Measurements from ENCODE around the gene ZNF701. TPM values are rescaled to one million over a fixed set of nuclear protein-coding genes. Genes with fewer than 3 reads are reported as not detected.
A peak's percentile ranks its signal among the peaks of the same experiment; 100 is the strongest.

Gene ZNF701
- total and polyA plus RNA-seq, 2 of the 13 experiments (the other 11 are each of a cell fraction or from before 2014, with no cell fraction given): 4.5 to 6.3 TPM

GRCh38 chr19:52527134-52527955, 42.7 kb upstream of the ZNF701 start, which contains the start of gene ZNF808:
Gene ZNF808, plus strand, starts transcription at chr19:52527668. Its CDS starts 15,617 bp downstream, at chr19:52543285.
- peak within 1 kb of the TSS; percentile 84 for H3K27ac ChIP-seq (ENCODE audit: extremely low read length, insufficient read depth, low read length)
- H3K4me2 ChIP-seq (ENCODE audit: low read depth, low read length): peak within 1 kb of the TSS; percentile 85
- FAIRE-seq (no peak), DNase-seq (ENCODE audit: low spot score) (peak; percentile 85), ATAC-seq (peak; percentile 93)
- CTCF ChIA-PET (ENCODE audit: low intra/inter-chr PET ratio, low total read pairs): no interaction called here
- H3K79me2 ChIP-seq (ENCODE audit: insufficient read depth, low read length): no peaks in the 10 kb centered on the region
- intact Hi-C loops (cut with micrococcal nuclease; ENCODE audit: unreplicated experiment) (loop anchor here (1.0 kb wide), 1 partner anchor 73 kb away; no protein-coding TSS in a partner anchor), in situ Hi-C loops (cut with HindIII; ENCODE audit: extremely low pct_ligation_motif_present, low pct_unique_long_range_greater_than_20kb) (no loop called here)
- peak within 1 kb of the TSS; percentile 93 for H3K9ac ChIP-seq (ENCODE audit: insufficient read depth, low read depth, low read length)
- H3K4me3 ChIP-seq (replicated peaks in 1 of 3; ENCODE audit: insufficient read depth in 1 of 3, low read depth in 2 of 3, low read length in 3 of 3): peak within 1 kb of the TSS; percentile 84 to 97 (median 93)
- peak within 1 kb of the TSS; percentile 81 for H2AFZ ChIP-seq (ENCODE audit: low read length)
- H3K4me1 ChIP-seq (ENCODE audit: insufficient read depth, low read length): peaks cover 10% of the 10 kb centered on the region
- H4K20me1 ChIP-seq (ENCODE audit: insufficient read depth, low read length): no peaks in the 10 kb centered on the region
- no peaks in the 10 kb centered on the region for H3K36me3 ChIP-seq (replicated peaks in 1 of 2; ENCODE audit: control insufficient read depth in 1 of 2, insufficient read depth in 2 of 2, low read length in 2 of 2)
- POLR2A ChIA-PET: interaction anchor here (0.7 to 1.3 kb wide), 7 partner anchors 9 to 811 kb away, joined by 3 to 6 read pairs (median 3); partner anchors contain the start of gene ZNF701
- peaks cover 6% of the 10 kb centered on the region; the same call in 1 of the 2 replicates for H3K9me3 ChIP-seq (ENCODE audit: low read length)
- 0% methylated on average over 7 of the region's 54 CpGs for WGBS (ENCODE audit: low lambda C conversion rate)
- BruUV-seq (replicated peaks): no TSS peak
- no peaks in the 10 kb centered on the region; a peak in 1 of 5 replicates for H3K27me3 ChIP-seq (ENCODE audit: control insufficient read depth in 1 of 2, insufficient read depth in 2 of 2, low read length in 2 of 2)
- TF ChIP-seq TBX2 (CRISPR knock-in tag; IDR thresholded peaks at IDR 0.05; ENCODE audit: borderline replicate concordance) (no peak), CAMTA2 (CRISPR knock-in tag; IDR thresholded peaks at IDR 0.05; ENCODE audit: borderline replicate concordance) (no peak), FOXK1 (CRISPR knock-in tag; IDR thresholded peaks at IDR 0.05; ENCODE audit: borderline replicate concordance, low read depth) (0 out of 2 replicates have a peak, but pooled peaks have one; percentile 22), PHF21A (CRISPR knock-in tag; IDR thresholded peaks at IDR 0.05) (peak; percentile 62), JUND (CRISPR knock-in tag; IDR thresholded peaks at IDR 0.05) (0 out of 2 replicates have a peak, but pooled peaks have one; percentile 42), EZH2 (conservative IDR thresholded peaks at IDR 0.05; ENCODE audit: low read depth, low read length) (no peak), CTCF (CRISPR knock-in tag; IDR thresholded peaks at IDR 0.05) (peak; percentile 60), CCDC6 (CRISPR knock-in tag; IDR thresholded peaks at IDR 0.05) (peak; percentile 33; the same call in 1 of the 2 replicates), DMAP1 (CRISPR knock-in tag; IDR thresholded peaks at IDR 0.05) (no peak; the same call in 1 of the 2 replicates), NR2F1 (CRISPR knock-in tag; IDR thresholded peaks at IDR 0.05) (no peak), BRD4 (CRISPR knock-in tag; IDR thresholded peaks at IDR 0.05) (0 out of 2 replicates have a peak, but pooled peaks have one; percentile 49), ZNF687 (CRISPR knock-in tag; IDR thresholded peaks at IDR 0.05) (peak; percentile 58), E2F1 (CRISPR knock-in tag; IDR thresholded peaks at IDR 0.05) (0 out of 2 replicates have a peak, but pooled peaks have one; percentile 44), ZNF362 (CRISPR knock-in tag; IDR thresholded peaks at IDR 0.05; ENCODE audit: borderline replicate concordance) (no peak)

All from HepG2 (cell line).